NT2/D1 (cell line): ENCODE results near the gene RXFP1.

Experiments
- SUZ12 ChIP-seq: IDR thresholded peaks from 2 replicates; pipeline ENCODE4 v1.6.1; 2011; ENCODE audit not compliant: insufficient read length, insufficient read depth; ENCODE audit errors: extremely low read depth
- YY1 ChIP-seq: IDR thresholded peaks from 2 replicates; pipeline ENCODE4 v1.6.1; 2011; ENCODE audit not compliant: insufficient read length, insufficient read depth
- ZNF274 ChIP-seq: IDR thresholded peaks from 2 replicates; pipeline ENCODE4 v1.6.1; 2011; ENCODE audit warnings: mild to moderate bottlenecking, low read depth, low read length

DNA sequence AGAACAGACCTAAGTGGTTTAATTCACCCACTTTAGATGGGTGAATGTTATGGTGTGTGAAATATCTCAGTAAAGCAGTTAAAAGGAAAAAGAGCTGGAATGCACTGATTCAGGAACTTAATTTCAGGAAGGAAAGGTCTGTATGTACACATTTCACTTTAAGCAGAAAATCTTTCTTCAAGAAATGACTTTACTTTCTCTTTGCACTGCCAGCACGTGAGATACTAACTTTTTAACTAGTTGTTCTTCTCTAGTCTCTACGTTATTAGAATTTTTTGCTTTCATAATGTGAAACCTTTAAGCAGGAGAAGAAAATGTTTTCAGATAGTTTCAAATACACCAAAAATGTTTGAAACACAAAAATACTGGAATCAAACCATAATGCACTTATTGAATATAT is 131.2 kb downstream of the RXFP1 start:
- TF ChIP-seq SUZ12 (no peak), YY1 (no peak), ZNF274 (no peak)
